Subcutaneous adipose tissue (tissue), 4 donors: ENCODE measurements around the gene CAMTA1. TPM values are rescaled to one million over a fixed set of nuclear protein-coding genes. Genes with fewer than 3 reads are reported as not detected.

Experiments used
- CTCF ChIP-seq: fragments of 450-650 bp; IDR thresholded peaks from one replicate; pipeline ENCODE4 v1.5.1; 2016; ENCODE audit warnings: low read depth, mild to moderate bottlenecking, control low read depth, antibody characterized with exemption, moderate library complexity
- total RNA-seq, 4 donors: library from RNA; depleted of rRNA; stranded (reverse); fragments of >200 nt; gene quantifications; one replicate each; pipeline ENCODE4 v1.1.0, GENCODE V29; 2016

The CAMTA1 gene
- total RNA-seq, 4 donors from 2014 or later: 58.6 to 82.5 (median 78.0) TPM

DNA sequence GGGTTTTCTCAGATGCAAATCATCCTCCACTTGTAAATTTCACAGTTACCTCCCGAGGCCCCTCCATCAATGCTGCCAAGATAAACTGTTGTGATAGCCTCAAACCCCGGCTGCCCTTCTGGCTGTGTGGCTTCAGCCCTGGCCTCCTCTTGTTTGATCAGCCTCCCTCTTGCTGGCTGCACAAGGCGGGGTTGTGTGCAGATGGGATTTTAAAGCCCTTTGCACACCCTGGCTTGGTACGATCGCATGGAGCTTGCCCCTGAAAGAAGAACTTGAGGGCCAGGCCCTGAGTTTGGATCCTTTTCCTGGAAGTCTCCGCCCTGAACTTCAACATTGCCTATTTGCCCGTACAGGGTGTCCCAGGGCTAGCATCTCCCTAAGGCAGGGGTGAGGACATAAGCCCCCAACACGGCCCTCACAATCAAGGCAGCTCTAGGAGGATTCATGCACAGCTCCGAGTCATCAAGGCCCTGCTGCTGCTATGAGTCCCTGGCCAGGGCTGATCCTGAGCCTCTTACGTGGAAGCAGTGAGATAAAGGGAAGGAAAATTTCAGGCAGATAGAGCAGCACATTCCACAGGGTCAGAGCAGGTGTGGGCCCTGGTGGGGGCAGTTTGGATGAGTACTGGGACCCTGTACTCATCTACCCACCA lies 804.6 kb downstream of the CAMTA1 start:
- no peak for TF ChIP-seq CTCF

DNA sequence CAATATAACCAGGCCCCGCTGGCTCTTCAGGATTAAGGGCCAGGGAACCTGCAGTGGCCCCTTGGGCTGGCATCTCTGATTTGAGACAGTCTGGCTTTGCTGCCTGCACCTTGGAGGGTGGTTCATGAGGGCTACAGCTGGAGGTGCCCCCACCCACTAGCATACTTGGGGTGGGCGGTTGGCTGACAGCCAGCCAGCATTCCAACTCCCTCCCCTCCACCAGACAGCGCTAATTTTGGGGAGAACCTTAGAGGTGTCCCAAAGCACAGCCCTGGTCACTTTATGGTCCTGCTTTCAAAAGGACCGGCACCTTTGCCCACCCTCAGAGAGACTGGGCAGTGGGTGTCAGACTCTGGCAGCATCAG lies 805.2 kb downstream of the CAMTA1 start:
- no peak for TF ChIP-seq CTCF

- TF ChIP-seq CTCF: no peak
These were observed 806.3 kb downstream of the CAMTA1 start for GRCh38 chr1:7591565-7591964.

- TF ChIP-seq CTCF: no peak
These were observed 807.0 kb downstream of the CAMTA1 start for GRCh38 chr1:7592120-7592798.

DNA sequence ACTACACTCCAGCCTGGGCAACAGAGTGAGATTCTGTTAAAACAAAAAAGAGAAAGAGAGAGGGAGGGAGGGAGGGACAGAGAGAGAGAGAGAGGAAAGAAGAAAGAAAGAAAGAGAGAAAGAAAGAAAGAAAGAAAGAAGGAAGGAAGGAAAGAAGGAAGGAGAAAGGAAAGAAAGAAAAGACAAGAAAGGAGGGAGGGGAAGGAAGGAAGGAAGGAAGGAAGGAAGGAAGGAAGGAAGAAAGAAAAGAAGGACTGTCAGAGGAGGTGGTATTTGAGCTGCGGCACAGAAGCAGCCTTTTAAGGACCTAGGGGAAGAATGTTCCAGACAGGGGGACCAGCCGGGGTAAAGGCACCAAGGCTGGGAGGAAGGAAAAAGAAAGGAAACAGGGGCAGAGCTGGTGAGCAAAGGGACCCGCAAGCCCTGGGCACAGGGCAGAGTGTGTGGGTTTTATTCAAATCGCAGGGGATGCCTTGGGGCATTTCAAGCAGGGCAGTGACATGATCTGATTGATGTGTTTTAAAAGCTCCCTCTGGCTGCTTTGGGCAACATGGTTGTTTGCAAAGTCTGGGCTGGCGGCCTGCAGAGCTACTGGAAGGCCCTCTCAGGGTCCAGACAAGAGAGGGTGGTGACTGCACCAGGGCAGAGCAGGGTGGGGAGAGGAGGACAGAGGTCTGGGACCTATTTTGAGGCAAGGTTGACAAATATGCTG lies 808.9 kb downstream of the CAMTA1 start:
- no peak for TF ChIP-seq CTCF

DNA sequence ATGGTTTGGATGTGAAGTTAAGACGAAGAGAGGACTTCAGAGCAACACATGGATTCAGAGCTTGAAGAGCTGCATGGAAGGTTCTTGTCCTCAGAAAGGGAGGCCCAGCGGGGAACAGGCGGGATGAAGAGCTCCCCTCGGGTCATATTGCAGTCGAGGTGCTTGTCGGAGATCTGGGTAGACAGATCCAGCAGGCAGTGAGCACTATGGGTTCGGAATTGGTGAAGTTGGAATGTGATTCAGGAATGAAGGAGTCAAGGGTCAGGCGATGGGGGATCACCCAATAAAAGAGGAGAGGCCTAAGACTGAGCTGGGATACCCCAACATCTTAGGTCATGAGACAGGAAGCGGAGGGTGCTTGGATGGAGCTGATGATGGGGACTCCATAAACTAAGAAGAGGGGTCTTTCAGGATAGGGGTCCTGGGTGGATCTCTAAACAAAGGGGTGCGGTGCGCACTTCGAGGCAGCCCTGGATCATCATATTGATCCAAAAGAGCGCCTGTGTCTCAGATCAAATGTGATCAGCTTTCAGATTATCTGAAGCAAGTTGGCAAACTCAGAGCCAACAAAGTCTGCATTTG lies 809.6 kb downstream of the CAMTA1 start:
- TF ChIP-seq CTCF: no peak

DNA sequence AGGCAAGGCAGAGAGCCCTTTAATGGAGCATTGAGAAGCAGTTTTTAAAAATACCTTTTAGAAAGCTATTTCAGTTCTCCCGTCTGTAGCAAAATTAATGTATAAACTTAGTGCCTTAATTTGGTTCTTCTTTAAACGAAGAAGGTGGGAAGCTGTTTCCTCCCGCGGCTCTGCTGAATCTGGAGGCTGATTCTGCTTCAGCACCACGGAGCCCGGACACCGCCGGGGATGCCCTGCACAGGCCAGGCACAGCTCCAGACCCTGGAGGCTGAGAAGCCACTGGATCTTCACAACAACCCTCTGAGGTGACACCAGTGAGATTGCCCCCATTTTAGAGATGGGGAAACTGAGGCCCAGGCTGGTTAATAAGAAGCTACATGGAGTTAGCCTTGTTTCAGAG lies 810.1 kb downstream of the CAMTA1 start:
- no peak for TF ChIP-seq CTCF
